Upper lobe of left lung (tissue), 6 donors: ENCODE measurements around the gene GLIPR1L1. TPM values are rescaled to one million over a fixed set of nuclear protein-coding genes. Genes with fewer than 3 reads are reported as not detected.
A peak's percentile ranks its signal among the peaks of the same experiment; 100 is the strongest.

ENCODE experiments used
- ATAC-seq, 2 donors: fragments of 200-7000 bp; cut with Tn5 transposase; one replicate each; pipeline ENCODE4 v1.9.1; 2022; ENCODE audit warnings: mild to moderate bottlenecking in 2 of 2, moderate library complexity in 2 of 2; ENCODE audit not compliant: low FRiP score in 2 of 2
- DNase-seq, 2 donors: peaks; one replicate each; pipeline ENCODE4 v3.0.0-alpha.2; 2019 to 2020
- H3K27ac ChIP-seq, 4 donors: fragments of 200-600 bp; sonication (generic); one replicate each; pipeline ENCODE4 v1.5.1; 2016 to 2019
- H3K27me3 ChIP-seq, 4 donors: fragments of 200-600 bp; sonication (generic); one replicate each; pipeline ENCODE4 v1.5.1; 2017 to 2019
- H3K36me3 ChIP-seq, 4 donors: fragments of 200-600 bp; sonication (generic); one replicate each; pipeline ENCODE4 v1.5.1; 2016 to 2019
- H3K4me1 ChIP-seq, 4 donors: fragments of 200-600 bp; sonication (generic); one replicate each; pipeline ENCODE4 v1.5.1; 2018 to 2019
- H3K4me3 ChIP-seq, 4 donors: fragments of 200-600 bp; sonication (generic); one replicate each; pipeline ENCODE4 v1.5.1; 2017 to 2019; ENCODE audit warnings: mild to moderate bottlenecking in 2 of 4, moderate library complexity in 1 of 4
- H3K9me3 ChIP-seq, 4 donors: fragments of 200-600 bp; sonication (generic); one replicate each; pipeline ENCODE4 v1.5.1; 2018 to 2019
- EP300 ChIP-seq, 4 donors: sonication (generic); formaldehyde crosslinking; IDR thresholded peaks; one replicate each; pipeline ENCODE4 v1.5.1; 2017; ENCODE audit warnings: antibody characterized with exemption in 4 of 4, control low read depth in 2 of 4
- POLR2A ChIP-seq, 4 donors: fragments of 450-650 bp; IDR thresholded peaks; one replicate each; pipeline ENCODE4 v1.5.1; 2016 to 2017; ENCODE audit warnings: antibody characterized with exemption in 4 of 4, mild to moderate bottlenecking in 2 of 4
- POLR2AphosphoS5 ChIP-seq, 2 donors: sonication (generic); formaldehyde crosslinking; IDR thresholded peaks; one replicate each; pipeline ENCODE4 v1.5.1; 2017; ENCODE audit warnings: antibody characterized with exemption in 2 of 2
- WGBS, 2 donors: methylation state at CpG; one replicate each; pipeline ENCODE4 v1.1.5; 2017 to 2018; 5-methylcytosine and 5-hydroxymethylcytosine counted together
- total RNA-seq, 6 donors: library from RNA; depleted of rRNA in 4 of 6; stranded (reverse); fragments of >200 nt in 4 of 6; gene quantifications; one replicate each; pipeline versions ENCODE4 v1.1.0 to v1.2.1, GENCODE V29; 2016 to 2021
- TF ChIP-seq, protein P1 (sequence below), 6 experiments: fragments of 450-650 bp in 4 of 6; fragments of 200-600 bp in 2 of 6; sonication (generic) in 2 of 6; IDR thresholded peaks; one replicate each; pipeline ENCODE4 v1.5.1; 2016 to 2019; ENCODE audit warnings: antibody characterized with exemption in 6 of 6
- donor health status: DM: no; HTN: no; CAD: no; lungs with moderate emphysema.
- donor health status: DM: no; HTN: yes; CAD: no; lungs with severe emphysema.

The GLIPR1L1 gene
- total RNA-seq, 6 donors from 2014 or later = not detected

DNA sequence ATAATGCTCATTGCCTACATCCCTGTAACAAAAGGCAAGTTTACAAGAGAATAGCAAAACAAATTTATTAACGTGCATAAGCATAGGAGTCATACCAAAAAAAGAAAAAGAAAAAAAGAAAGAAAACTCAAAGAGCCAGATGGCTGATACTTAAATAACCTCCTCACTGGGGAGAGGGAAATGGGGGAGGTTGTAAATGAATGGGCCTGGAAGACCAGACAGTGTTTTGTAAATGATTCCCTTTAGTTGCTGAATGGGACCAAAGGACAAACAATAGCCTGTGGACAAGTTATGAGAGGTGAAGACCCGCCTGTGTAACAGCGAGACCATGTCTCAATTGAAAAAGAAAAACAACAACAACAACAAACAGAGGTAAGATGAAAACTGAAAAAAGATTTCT, 39.7 kb upstream of the GLIPR1L1 start:
- TF ChIP-seq POLR2AphosphoS5 (IDR thresholded peaks at IDR 0.05) = no peak
- TF ChIP-seq POLR2A (IDR thresholded peaks at IDR 0.05) = no peak
- TF ChIP-seq, protein P1, sequence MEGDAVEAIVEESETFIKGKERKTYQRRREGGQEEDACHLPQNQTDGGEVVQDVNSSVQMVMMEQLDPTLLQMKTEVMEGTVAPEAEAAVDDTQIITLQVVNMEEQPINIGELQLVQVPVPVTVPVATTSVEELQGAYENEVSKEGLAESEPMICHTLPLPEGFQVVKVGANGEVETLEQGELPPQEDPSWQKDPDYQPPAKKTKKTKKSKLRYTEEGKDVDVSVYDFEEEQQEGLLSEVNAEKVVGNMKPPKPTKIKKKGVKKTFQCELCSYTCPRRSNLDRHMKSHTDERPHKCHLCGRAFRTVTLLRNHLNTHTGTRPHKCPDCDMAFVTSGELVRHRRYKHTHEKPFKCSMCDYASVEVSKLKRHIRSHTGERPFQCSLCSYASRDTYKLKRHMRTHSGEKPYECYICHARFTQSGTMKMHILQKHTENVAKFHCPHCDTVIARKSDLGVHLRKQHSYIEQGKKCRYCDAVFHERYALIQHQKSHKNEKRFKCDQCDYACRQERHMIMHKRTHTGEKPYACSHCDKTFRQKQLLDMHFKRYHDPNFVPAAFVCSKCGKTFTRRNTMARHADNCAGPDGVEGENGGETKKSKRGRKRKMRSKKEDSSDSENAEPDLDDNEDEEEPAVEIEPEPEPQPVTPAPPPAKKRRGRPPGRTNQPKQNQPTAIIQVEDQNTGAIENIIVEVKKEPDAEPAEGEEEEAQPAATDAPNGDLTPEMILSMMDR (IDR thresholded peaks at IDR 0.05) = no peak
- no peak for TF ChIP-seq EP300 (IDR thresholded peaks at IDR 0.05)
- Histone ChIP-seq H3K4me3 (no peak overlapping the region), H3K27me3 (no peaks in the 10 kb centered on the region), H3K9me3 (no peaks in the 10 kb centered on the region), H3K36me3 (no peaks in the 10 kb centered on the region), H3K4me1 (no peaks in the 10 kb centered on the region), H3K27ac (no peak overlapping the region)
- DNase-seq (no peak), ATAC-seq (no peak)
- WGBS, 2 donors = 62 to 69% methylated on average over 3 of the region's 3 CpGs

DNA sequence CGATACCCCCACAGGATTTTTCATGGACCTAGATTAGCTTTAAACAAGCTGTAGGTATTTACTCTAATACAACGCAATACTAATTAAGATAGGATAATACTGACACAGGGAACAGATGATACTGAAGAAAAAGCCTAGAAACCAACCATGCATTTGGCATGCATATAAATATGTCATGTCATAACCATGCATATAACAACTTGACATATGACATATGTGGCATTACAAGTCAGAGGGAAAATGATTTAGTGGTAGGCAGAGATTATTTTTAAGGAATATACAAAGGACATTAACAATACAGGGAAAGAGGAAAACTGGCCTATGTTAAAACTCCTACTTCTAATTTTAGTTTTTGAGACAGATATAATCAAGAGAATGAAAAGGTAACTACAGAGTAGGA, 32.2 kb upstream of the GLIPR1L1 start:
- Histone ChIP-seq H3K4me1 (no peaks in the 10 kb centered on the region), H3K36me3 (peaks cover 0 to 8% (median 0%) of the 10 kb centered on the region in 4 donors), H3K27me3 (no peaks in the 10 kb centered on the region), H3K9me3 (no peaks in the 10 kb centered on the region), H3K4me3 (no peak overlapping the region), H3K27ac (no peak overlapping the region)
- 95 to 96% methylated on average over 2 of the region's 2 CpGs for WGBS, 2 donors
- DNase-seq (no peak), ATAC-seq (no peak)
- TF ChIP-seq, protein P1 (IDR thresholded peaks at IDR 0.05) = no peak
- no peak for TF ChIP-seq POLR2AphosphoS5 (IDR thresholded peaks at IDR 0.05)
- no peak for TF ChIP-seq EP300 (IDR thresholded peaks at IDR 0.05)
- TF ChIP-seq POLR2A (IDR thresholded peaks at IDR 0.05) = no peak

DNA sequence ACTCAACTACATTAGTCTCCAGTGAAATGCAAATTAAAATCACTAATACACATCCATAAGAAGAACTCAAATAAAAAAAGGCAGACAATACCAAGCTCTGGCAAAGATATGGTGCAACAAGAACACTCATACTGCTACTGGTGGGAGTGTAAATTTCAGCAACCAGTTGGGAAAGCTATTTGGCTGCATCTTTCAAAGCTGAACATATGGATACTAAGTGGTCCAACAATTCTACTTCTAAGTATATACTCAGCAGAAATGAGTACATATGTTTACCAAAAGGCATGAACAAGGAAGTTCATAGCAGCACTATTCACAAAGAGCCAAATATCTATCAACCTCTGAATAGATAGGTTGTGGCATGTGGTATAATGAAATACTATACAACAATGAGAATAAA, 31.7 kb upstream of the GLIPR1L1 start:
- Histone ChIP-seq H3K4me1 (no peaks in the 10 kb centered on the region), H3K36me3 (peaks cover 0 to 8% (median 0%) of the 10 kb centered on the region in 4 donors), H3K4me3 (no peak overlapping the region), H3K9me3 (no peaks in the 10 kb centered on the region), H3K27ac (no peak overlapping the region), H3K27me3 (no peaks in the 10 kb centered on the region)
- DNase-seq (no peak), ATAC-seq (no peak)
- TF ChIP-seq POLR2AphosphoS5 (IDR thresholded peaks at IDR 0.05) (no peak), POLR2A (IDR thresholded peaks at IDR 0.05) (no peak), EP300 (IDR thresholded peaks at IDR 0.05) (no peak)
- TF ChIP-seq, protein P1 (IDR thresholded peaks at IDR 0.05) = no peak

DNA sequence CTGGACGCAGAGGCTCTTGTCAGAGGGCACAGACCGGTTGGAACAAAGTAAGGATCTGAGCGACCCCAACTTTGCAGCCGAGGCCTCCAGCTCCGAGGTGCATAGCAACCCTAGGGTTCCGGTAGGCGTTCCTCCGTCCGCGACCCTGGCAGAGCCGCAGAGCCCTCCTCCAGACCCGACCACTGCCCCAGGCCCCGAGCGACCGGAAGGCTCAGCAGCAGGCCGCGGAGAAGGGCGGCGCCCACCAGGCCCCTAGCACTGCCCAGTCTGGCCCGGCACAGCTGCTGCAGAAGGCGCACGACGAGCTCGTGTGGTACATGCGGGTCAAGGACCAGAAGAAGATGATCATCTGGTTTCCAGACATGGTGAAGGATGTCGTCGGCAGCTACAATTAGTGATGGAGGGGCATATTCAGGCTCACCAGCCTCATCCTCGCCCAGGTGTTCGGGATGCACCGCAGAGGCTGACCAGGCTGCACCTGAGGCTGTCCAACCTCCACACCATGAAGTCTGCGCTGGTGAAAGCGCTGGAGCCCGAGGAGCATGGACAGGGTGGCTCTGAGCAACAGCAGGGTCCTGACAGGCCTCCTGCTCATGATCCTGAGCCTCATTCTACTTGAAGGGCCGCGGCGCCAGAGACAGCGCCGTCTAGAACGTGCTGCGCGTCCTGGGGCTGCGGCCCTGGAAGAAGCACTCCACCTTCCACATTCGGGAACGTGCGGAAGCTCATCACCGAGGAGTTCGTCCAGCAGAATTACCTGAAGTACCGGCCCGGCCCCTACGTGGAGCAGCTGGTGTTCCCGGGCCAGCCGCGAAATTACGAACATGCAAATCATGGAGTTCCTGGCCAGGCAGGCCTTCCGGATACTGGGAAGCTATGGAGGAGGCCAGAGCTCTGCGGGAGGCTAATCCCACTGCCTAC, 28.8 kb upstream of the GLIPR1L1 start:
- DNase-seq (peak in 1 of 2 donors; percentile 69), ATAC-seq (no peak)
- no peaks in the 10 kb centered on the region for H3K9me3 ChIP-seq
- peaks cover 0 to 8% (median 0%) of the 10 kb centered on the region in 4 donors for H3K36me3 ChIP-seq
- 95 to 97% methylated on average over 34 to 53 of the region's 56 CpGs for WGBS, 2 donors
- TF ChIP-seq POLR2A (IDR thresholded peaks at IDR 0.05) = no peak
- TF ChIP-seq EP300 (IDR thresholded peaks at IDR 0.05) = no peak
- TF ChIP-seq POLR2AphosphoS5 (IDR thresholded peaks at IDR 0.05) = no peak
- TF ChIP-seq, protein P1 (IDR thresholded peaks at IDR 0.05) = no peak
- H3K4me3 ChIP-seq = no peak overlapping the region
- no peaks in the 10 kb centered on the region for H3K27me3 ChIP-seq
- H3K4me1 ChIP-seq = no peaks in the 10 kb centered on the region
- no peak overlapping the region for H3K27ac ChIP-seq
